HPDE6-E6E7 (cell line): ENCODE data around the gene ZNF70.
A peak's percentile ranks its signal among the peaks of the same experiment; 100 is the strongest.

Source experiments
- DNase-seq: peaks from one replicate; pipeline ENCODE4 v3.0.0; 2011; ENCODE audit warnings: missing footprints; ENCODE audit errors: extremely low spot score

Gene ZNF70

DNA sequence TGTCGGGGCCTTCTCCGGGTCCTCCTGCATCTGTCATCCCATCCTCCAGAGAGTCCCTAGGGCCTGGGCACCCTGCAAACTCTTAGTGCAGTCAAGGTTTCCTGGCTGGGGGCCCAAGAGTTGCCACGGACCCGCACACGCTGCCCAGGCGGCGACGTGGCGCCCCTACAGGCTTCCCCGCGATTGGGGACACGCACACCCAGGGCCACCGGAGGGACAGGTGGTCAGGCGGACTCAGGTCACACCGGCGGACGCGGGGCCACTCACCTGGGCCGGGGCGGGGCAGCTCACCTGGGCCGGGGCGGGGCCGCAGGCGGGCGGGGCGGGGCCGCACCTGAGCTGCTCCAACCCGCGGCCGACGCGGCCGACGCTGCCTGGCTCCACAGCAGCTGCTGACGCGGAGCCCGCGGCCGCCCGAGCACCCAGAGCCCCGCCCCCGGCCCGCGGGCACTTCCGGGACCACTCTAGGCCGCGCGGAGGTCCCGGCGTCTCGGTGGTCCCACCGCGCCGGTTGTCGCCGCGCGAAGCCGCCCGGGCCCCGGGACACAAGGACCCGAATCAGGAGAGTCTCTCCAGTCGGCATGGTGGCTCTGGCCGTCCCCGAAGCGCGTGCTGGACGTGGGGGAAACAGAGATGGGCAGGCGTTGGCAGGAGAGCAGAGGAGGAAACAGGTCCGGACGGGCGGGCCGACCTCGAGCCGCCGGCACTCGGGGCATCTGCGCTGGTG, at the start of gene ZNF70:
TSS of gene ZNF70 (minus strand) at position 399 of the 727 bp plus-strand sequence. CDS start 5,972 bp downstream, outside the sequence.
- DNase-seq = peak; percentile 84

DNA sequence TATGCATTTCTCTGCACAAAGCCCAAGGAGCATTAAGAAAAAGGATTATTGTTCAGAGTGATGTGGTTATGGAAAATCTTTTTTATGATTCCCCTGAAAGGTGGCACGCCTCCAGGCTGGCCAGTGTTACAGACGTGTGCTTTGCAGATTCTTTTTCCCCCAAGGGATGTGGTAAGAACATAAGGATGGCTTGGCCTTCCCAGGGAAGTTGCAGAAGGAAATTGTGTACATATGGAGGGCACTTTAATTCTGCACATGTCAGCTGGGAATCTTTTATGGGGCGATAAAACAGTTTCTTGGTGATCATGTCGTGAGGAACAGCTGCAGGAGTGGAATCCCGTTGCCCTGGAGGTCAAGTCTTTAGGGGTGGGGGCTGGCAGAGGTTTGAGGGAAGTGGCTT, 45.5 kb upstream of the ZNF70 start:
- no peak for DNase-seq

DNA sequence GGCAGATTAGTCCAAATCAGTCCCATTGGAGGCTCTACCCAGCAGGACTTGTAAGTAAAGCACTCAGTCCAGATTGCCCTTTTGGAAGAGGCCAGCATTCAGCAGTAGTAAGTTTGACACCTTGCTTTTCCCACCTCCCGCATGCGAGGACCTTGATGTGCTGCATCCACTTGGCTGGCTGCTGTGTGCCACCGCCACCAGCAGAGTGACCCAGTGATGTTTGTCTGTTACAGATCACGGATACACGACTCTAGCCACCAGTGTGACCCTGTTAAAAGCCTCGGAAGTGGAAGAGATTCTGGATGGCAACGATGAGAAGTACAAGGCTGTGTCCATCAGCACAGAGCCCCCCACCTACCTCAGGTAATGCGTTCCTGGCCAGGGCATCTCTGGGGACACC, 42.4 kb upstream of the ZNF70 start:
- DNase-seq = no peak

DNA sequence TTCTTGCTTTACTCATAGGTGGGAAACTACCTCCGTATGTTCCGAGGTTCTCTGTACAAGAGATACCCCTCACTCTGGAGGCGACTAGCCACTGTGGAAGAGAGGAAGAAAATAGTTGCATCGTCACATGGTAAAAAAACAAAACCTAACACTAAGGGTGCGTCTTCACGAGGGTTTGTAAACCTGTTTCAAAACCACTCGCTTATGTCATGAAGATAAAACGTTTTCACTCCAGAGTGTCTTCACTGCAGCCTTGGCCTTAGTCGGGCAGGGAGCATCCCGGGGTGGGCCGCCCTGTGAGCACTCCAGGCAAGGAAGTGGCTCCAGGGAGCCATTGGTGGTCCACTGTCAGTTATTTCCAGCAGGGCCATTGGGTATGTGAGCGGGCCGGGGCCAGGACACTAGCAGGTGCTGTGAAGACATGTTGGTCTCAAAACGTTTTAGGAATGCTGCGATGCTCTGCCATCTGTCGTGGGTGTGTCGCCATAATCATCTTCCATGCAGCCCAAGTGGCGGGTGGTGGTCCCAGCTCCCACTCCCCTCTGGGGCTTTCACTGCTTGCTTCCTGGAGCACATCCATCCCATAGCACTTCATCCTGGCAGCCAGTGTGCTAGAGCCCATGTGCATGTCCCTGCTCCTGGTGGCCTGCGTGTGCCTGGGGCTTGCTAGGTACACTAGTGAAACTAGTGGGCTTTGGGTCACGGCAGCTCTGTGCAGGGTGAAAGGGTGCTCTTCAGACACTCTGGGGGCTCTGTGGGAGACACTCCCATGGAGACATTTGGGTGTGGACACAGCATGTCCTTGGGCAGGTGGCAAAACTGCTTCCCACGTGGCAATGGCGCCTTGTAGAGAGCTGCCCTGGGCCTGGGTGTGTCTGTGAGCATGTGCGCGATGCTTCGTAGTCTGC, 41.1 kb upstream of the ZNF70 start:
- DNase-seq = no peak

DNA sequence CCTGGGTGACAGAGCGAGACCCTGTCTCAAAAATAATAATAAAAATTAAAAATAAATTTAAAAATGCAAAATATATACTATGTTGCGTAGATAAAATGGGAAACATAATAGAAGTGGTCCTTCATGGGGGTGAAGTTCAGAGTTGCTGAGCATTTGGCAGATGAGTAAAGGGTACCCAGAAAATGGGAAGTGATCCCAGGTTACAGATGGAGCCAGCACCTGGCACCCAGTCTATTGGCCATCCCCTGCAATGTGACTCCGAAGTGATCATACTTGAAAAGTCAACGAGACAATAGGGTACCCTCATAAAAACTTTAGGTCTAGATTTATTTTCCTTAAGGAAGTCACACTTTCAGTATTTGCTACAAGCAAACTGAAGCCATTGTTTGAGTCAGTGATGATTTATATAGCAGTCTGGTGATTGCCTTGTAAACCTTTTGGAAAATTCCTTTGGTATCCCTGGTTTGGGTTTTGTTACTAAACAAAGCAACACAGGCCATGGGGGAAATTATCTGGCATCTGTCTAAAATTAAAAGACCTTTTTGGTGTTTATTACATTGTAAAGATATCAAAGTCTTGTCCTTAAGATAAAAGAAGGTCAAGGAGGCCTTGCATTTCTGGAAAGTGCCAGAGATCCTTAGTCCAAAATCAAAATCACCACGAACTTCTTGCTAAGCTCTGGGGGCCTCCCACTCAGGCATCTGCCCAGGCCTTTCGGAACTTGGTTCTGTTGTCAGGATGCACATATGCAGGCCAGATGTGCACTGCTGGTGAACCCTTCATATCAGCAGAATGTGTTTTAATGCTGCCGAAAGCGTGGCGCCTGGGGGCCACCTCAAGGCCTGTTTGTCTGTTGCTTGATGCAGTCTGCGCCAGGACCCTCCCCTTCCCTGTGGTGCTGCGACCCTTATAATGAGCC, 40.2 kb upstream of the ZNF70 start:
- DNase-seq = no peak

DNA sequence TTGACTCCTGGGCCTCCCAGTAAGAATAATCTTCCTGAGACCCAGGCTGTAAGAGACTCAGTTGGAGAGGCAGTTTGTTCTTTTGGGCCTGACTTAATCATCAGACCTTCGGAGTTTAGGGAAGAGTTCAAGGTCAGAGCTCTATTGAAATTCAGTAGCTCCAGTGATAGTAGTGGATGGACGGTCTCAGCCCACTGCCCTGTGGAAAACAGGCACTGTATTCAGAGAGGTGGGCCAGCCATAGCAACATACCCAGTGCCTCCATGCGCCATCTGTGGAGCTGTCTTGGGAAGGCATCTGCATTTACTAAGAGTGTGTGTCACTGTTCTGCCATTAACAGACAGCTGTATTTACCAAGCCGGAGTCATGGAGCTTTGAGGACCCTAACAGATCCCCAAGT, 38.7 kb upstream of the ZNF70 start:
- DNase-seq = no peak

DNA sequence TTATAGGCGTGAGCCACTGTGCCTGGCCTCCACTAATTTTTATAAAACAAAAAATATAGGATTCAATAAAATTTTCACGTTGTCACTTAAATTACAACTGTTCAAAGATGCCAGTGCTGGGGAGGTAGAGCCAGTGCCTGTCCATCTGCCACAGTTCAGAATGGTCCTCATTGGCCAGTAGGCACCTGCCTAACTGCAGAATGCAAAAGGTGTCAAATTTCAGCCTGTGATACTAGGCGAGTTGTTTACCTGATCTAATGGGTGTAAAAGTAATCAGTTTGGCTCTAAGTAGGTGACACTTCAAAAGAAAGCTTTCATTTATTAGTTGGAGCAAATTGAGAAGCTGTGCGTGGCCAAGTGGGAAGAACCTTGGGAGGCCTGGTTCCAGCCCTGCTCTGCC, 38.2 kb upstream of the ZNF70 start:
- no peak for DNase-seq

DNA sequence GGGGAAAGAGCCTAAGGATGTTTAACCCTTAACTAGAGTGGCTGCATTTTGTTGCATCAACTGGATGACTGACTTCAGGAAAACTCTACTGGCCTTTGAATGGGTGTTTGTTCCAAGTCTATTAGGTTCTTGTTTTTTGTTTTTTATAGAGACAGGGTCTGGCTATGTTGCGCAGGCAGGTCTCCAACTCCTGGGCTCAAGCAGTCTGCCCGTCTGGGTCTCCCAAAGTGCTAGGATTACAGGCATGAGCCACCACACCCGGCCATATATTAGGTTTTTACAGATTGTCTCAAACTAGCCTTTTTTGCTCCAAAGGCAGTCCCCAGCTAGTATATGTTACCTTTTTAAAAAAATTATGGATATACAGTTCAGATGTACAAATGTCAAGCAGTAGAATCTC, 37.0 kb upstream of the ZNF70 start:
- DNase-seq = no peak

DNA sequence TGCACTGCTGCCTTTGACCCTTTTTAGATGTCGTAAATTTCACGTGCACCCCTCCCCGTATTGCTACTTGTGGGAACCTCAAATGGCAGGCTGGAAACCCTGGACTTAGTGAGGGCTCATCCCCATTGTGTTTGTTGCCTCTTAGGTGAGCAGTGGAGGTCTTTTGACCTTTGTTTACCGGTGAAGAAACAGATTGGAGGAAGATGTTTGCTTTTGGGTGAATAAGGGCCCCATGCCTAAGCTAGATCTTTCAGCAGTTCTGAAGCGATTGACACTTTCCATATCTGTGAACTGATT, 36.6 kb upstream of the ZNF70 start:
- DNase-seq = no peak

DNA sequence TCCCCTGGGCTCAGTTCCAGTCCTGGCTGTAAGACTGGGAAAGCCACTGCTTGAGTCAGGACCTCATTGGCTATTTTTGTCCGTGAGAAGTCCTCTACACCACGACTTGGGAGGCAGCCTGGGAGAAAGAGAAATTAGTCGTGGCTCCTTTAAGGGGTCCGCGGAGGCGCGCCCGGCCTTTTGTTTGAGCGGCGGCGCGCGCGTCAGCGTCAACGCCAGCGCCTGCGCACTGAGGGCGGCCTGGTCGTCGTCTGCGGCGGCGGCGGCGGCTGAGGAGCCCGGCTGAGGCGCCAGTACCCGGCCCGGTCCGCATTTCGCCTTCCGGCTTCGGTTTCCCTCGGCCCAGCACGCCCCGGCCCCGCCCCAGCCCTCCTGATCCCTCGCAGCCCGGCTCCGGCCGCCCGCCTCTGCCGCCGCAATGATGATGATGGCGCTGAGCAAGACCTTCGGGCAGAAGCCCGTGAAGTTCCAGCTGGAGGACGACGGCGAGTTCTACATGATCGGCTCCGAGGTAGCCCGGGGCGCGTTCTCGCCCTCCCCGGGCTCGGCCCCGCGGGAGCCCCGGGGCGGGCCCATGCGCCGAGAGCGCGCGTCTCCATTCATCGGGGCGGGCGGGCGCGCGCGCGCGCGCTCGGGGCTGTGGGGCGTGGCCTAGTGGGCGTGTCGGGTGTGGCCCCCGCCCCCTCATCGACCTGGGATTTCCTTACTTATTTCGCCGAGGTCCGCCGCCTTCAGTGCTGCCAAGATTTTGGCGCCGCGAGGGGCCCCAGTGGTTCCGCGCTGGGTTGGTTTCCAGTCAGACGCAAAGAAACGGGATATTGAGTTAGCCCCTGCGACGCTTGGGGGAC, 36.1 kb upstream of the ZNF70 start, which contains the start of gene SMARCB1:
TSS of gene SMARCB1 (plus strand) at position 215 of the 848 bp plus-strand sequence. CDS start at position 419, 204 bp downstream.
- peak; percentile 83 for DNase-seq

DNA sequence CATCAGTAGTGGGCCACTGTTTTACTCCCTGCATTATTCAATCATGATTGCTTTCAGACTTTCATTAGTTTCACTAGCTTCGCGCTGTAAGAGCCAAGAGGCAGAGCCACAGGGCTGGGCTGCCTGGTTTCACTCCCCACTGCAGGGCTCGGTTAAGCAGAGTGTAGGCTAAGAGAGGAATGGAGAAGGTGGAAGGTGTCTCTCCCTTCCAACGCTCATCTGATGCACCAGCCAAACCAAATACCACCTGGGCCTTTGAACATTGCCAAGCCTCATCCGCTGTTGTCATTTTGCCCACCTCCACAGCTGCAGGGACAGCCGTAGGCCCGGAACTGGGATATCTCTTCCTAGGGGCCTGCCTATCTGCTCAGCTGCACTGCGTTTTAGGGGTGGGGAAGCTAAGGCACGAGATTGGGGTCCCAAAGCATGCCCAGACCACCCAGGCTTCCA, 35.4 kb upstream of the ZNF70 start:
- DNase-seq = no peak

DNA sequence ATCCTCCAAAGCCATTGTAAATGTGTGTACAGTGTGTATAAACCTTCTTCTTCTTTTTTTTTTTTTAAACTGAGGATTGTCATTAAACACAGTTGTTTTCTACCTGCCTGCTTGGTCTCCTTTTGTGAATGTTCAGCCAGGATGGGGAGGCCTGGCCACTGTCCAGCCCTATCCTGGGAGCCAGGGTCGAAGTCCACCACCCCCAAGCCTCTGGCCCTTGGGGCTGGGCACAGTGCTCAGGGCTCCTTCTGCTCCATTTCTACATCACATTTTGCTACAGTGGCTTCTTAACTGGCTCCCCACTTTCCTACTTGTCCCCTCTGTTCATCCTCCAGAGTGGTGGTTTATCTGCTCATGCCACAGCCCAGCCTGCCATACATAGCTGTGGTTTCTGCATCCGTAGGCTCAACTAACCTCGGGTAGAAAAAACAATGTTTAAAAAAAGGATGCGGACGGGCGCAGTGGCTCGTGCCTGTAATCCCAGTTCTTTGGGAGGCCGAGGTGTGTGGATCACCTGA, 33.4 kb upstream of the ZNF70 start:
- no peak for DNase-seq

DNA sequence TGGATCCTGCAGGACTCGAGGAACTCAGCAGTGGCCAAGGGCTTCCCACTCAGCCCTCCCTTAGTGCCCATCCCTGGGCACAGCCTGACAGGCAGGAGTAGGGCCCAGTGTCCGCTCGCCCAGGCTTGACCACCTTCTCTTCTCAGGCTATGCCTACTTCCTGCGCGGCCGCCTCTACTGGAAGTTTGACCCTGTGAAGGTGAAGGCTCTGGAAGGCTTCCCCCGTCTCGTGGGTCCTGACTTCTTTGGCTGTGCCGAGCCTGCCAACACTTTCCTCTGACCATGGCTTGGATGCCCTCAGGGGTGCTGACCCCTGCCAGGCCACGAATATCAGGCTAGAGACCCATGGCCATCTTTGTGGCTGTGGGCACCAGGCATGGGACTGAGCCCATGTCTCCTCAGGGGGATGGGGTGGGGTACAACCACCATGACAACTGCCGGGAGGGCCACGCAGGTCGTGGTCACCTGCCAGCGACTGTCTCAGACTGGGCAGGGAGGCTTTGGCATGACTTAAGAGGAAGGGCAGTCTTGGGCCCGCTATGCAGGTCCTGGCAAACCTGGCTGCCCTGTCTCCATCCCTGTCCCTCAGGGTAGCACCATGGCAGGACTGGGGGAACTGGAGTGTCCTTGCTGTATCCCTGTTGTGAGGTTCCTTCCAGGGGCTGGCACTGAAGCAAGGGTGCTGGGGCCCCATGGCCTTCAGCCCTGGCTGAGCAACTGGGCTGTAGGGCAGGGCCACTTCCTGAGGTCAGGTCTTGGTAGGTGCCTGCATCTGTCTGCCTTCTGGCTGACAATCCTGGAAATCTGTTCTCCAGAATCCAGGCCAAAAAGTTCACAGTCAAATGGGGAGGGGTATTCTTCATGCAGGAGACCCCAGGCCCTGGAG, 32.6 kb upstream of the ZNF70 start:
- DNase-seq = no peak

DNA sequence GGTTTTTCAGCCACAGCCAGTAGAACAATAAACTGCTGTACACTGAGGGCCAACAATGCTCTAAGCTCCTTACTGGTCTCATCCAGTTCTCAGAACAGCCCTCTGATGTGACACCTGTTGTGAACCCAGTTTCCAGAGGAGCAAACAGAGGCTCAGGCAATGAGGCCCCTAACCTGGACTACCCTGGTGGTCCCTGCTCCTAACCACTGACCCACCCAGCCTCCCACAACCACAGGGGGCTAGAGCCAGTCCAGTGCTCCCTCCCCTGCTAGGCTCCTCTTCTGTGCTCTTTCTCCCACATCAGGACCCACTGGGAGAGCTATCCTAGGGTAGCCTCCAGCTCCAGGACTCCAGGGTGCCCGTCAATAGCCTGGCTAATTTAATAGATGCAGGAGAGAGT, 31.8 kb upstream of the ZNF70 start:
- DNase-seq = no peak

DNA sequence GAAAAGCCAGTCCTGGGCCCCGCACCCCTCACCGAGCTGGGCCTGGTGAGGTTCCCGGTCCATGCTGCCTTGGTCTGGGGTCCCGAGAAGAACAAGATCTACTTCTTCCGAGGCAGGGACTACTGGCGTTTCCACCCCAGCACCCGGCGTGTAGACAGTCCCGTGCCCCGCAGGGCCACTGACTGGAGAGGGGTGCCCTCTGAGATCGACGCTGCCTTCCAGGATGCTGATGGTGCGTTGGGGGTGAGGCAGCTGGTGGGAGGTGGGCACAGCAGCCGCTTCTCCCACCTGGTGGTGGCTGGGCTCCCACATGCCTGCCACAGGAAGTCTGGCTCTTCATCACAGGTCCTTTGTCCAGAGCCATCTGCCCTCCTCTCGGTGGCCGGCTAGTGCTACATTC, 31.3 kb upstream of the ZNF70 start:
- DNase-seq = no peak

DNA sequence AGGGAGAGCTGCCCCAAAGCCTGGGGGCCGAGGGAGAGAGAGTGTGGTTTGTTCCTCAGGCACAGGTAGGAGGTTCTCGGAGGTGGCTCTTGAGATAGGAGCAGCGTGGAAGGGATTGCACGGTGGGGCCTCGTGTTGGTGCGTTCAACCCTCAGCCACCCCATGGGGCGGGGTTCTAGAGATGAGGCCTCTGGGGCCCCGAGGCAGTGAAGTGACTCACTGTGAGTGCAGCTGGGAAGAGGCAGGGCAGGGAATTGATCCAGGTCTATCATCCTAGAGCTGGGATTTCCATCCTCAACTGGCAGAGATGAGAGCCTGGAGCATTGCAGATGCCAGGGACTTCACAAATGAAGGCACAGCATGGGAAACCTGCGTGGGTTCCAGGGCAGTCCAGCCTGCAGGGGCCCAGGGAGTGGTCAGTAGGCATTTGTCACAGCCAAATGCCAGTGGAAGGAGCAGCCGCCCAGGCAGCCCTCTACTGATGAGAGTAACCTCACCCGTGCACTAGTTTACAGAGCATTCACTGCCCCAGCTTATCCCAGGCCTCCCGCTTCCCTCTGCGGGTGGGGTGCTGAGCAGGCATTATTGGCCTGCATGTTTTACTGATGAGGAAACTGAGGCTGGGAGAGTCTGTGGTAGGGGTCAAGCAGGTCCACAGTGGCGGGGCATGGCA, 30.7 kb upstream of the ZNF70 start:
- DNase-seq = peak; percentile 83

DNA sequence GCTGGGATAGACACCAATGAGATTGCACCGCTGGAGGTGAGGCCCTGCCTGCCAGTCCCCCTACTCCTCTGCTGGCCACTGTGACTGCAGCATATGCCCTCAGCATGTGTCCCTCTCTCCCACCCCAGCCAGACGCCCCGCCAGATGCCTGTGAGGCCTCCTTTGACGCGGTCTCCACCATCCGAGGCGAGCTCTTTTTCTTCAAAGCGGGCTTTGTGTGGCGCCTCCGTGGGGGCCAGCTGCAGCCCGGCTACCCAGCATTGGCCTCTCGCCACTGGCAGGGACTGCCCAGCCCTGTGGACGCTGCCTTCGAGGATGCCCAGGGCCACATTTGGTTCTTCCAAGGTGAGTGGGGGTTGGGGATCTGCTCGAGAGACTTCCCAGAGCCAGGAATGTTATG, 30.2 kb upstream of the ZNF70 start:
- no peak for DNase-seq

DNA sequence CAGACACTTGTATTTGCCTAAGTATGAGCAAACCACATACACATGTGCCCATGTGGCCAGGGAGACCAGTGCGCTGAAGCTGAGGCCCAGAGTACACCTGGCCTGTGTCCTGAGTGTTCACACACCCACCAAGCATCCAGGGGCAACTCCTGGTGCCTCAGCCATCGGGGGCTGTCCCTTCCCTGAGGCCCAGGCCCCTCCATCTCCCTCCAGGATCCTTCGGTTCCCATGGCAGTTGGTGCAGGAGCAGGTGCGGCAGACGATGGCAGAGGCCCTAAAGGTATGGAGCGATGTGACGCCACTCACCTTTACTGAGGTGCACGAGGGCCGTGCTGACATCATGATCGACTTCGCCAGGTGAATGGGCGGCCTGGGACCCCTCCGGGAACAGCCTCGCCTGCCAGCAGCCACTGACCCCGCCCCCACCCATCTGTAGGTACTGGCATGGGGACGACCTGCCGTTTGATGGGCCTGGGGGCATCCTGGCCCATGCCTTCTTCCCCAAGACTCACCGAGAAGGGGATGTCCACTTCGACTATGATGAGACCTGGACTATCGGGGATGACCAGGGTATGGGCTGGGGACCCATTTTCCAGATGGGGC, 29.3 kb upstream of the ZNF70 start:
- no peak for DNase-seq

DNA sequence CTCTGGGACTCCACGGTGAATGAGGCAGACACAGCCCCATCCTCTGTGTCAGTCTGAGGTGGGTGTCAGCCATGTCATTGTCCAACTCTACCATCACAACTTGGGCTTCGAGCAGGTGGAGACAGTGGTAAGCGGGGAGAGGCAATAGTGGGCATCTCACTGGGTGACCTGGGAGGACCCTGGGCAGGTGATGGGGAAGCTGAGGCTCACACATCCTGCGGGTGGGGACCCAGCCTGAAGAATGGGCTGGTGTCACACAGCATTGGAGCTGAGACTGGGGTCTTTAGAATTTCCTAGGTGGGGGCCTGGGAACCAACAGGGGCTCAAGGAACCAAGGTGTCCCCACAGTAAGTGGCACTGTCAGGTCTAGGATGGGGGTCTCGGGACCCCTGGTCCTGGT, 28.8 kb upstream of the ZNF70 start:
- no peak for DNase-seq
